Measurements from ENCODE around the gene MAGEA1.
A peak's percentile ranks its signal among the peaks of the same experiment; 100 is the strongest.
"Not testable (repeated sequence)": the region's sequence is repeated elsewhere in the genome, so short reads cannot be mapped to it uniquely, and the experiment has no call there.

The MAGEA1 gene, protein sequence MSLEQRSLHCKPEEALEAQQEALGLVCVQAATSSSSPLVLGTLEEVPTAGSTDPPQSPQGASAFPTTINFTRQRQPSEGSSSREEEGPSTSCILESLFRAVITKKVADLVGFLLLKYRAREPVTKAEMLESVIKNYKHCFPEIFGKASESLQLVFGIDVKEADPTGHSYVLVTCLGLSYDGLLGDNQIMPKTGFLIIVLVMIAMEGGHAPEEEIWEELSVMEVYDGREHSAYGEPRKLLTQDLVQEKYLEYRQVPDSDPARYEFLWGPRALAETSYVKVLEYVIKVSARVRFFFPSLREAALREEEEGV

DNA sequence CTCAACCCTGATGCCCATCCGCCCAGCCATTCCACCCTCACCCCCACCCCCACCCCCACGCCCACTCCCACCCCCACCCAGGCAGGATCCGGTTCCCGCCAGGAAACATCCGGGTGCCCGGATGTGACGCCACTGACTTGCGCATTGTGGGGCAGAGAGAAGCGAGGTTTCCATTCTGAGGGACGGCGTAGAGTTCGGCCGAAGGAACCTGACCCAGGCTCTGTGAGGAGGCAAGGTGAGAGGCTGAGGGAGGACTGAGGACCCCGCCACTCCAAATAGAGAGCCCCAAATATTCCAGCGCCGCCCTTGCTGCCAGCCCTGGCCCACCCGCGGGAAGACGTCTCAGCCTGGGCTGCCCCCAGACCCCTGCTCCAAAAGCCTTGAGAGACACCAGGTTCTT, at the start of gene MAGEA1:
Gene MAGEA1 (plus strand): TSS at position 154 of the 400 bp plus-strand sequence. CDS start 3,106 bp downstream, outside the sequence.
- DNase-seq: no peak

DNA sequence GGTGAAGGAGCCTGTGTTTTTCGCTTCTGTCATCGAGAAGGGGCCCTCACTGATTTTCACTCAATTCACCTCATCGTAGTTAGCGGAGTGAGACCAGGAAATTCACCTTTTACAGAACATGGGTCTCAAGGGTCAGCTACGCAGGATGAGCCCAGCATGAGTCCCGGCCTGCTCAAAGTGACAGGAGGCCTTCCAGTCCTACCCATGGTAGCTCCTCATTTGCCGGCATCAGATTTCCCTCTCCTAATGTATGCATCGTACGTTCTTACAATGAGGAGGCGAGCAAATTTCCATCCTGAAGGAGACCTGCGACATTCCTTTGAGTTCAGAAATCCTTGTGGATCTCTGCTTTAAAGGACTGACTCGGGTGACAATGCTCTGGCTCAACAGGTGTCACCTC, 46.2 kb upstream of the MAGEA1 start:
- not testable (repeated sequence) for DNase-seq

DNA sequence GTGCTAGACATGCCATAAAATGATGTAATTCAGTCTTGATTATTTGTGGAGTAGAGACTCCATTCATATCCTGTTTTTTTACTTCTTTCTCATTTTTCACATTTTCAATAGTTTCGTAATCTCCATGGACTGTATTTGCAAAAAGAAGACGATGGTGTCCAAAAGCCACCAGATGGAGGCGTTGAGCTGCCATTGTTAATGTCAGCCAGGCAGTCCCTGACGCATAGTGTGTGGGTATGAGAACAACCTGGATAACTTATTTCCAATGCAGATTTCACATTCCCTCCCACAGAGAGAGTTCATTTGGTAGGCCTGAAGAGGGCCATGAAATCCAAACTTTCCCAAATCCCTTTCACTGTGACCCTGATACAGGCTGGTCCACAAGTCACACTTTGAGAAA, 40.0 kb upstream of the MAGEA1 start:
- DNase-seq: not testable (repeated sequence)

DNA sequence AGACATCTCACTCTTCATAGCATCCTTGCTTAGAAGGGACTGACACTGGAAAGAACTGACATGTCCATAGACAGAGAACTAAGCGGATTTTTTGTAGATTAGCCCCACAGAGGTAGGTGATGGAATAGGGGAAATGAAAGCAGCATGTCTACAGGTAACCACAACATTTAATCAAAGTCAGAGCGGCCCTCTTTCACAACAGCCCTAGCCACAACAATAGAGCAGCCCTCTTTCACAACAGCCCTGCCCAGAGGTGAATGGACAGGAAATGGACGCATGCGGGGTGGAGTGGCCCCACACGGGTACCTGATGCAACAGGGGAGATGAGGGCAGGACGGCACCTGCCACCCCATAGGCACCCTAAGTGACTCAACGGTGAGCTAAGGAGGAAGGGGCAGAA, 32.8 kb upstream of the MAGEA1 start:
- not testable (repeated sequence) for DNase-seq

DNA sequence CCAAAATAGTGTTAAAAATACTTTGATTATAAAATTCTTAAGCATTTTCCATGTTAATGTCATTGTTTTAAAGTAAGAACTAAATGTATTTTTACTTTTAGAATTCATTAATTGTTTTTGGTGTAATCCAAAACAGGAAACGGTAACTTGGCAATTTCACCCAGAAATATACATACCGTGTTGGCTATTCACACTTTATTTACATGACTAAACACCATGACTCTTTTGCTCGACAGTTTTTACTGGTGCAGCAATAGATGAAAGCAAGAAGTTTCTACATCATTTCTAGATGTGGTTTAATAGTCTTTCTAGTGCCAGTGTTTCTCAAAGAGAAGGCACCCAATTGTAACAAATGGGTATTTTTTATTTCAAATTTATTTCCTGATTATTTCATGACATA, 25.6 kb upstream of the MAGEA1 start:
- DNase-seq: no peak

DNA sequence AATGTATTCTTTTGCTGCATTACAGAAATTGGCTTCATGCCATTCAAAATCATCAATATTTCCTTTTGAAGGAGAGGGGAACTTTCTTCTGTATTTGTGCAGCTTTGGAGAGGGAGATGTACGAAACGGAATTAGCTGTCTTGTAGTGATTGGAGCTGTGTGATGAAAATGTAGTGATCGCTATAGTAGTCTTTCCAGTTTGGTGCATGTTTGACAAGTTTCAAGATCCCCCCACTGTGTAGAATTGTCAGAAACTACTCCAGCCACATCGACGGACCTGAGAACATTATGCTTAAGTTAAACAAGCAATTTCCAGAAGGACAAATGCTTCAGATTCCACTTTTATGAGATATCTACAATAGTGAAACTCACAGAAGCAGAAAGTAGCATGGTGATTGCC, 21.6 kb upstream of the MAGEA1 start:
- no peak for DNase-seq

DNA sequence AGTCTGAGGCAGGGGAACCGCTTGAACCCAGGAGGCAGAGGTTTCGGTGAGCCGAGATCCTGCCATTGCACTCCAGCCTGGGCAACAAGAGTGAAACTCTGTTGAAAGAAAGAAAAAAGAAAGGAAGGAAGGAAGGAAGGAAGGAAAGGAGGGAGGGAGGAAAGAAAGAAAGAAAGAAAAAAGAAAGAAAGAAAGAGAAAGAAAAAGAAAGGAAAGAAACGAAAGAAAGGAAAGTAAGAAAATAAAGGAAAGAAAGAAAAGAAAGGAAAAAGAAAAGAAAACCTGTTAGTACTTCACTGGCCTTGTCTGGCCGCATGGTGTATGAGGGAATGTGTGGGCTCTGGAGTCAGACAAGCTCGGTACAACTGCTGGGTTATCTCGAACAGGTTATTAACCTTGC, 20.8 kb upstream of the MAGEA1 start:
- no peak for DNase-seq

DNA sequence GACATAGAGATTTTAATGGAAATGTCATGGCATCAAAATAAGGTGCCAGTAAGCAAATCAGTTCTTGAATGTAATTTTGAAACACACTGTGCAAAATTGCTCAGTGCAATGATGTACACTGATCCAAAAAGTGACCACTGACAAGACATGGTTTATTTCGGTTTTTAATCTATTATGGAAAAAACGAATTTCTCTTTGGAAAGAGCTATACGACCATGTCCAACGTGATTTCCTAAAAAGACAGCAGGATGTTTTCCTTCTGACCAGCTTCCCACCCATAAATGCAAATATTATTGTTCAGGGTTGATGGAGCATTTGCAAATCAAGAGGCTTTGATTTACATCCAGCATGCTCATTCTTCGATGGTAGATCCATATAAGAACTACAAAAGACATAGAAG, 17.1 kb upstream of the MAGEA1 start:
- no peak for DNase-seq

DNA sequence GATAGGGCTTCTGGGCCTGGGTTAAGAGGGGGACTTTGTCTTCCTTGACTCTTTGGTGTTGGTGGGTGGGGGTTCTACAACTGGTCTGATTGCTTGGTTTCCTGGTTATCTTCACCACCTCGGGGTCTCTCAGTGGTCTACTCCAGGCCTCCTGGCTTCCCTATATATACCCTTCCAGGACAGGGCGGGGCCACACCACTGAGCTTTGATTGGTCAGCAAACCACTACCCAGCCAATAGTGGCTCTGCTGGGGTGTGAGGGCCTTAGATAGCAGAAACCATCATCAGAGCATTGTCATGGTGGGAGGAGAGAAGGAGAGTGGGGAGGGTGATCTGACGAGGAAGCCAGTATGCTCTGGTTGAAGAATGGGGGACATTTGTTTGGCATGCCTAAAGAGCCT, 14.4 kb upstream of the MAGEA1 start:
- no peak for DNase-seq

DNA sequence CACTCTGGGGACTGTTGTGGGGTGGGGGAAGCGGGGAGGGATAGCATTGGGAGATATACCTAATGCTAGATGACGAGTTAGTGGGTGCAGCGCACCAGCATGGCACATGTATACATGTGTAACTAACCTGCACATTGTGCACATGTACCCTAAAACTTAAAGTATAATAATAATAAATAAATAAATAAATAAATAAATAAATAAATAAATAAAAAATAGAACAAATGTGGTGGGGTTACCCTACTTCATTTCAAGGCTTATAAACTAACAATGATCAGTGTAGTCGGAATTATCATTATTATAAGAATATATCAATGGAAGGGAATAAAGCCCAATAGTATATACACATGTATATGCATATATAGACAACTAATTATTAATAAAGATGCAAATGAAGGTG, 10.7 kb upstream of the MAGEA1 start:
- DNase-seq: not testable (repeated sequence)

DNA sequence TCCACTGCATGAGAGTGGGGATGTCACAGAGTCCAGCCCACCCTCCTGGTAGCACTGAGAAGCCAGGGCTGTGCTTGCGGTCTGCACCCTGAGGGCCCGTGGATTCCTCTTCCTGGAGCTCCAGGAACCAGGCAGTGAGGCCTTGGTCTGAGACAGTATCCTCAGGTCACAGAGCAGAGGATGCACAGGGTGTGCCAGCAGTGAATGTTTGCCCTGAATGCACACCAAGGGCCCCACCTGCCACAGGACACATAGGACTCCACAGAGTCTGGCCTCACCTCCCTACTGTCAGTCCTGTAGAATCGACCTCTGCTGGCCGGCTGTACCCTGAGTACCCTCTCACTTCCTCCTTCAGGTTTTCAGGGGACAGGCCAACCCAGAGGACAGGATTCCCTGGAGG, 2.7 kb downstream of the MAGEA1 start:
- no peak for DNase-seq

DNA sequence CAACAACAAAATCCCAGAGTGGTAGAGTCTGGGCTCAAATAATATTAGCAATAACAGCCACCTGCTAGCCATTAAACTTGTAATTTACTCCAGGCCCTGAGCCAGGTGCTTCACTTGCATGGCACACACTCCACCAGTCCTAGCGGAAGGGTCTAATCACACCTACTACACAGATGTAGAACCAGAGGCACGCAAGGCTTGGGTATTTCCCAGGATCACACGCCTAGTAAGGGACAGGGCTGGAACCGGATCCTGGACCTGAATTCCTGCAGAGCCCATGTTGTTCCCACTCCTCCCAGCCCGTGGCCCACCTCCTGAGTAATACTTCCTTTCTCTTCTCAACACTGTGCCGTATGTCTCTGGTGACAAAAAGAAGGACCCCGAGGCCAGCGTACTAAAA, 5.7 kb downstream of the MAGEA1 start:
- no peak for DNase-seq

DNA sequence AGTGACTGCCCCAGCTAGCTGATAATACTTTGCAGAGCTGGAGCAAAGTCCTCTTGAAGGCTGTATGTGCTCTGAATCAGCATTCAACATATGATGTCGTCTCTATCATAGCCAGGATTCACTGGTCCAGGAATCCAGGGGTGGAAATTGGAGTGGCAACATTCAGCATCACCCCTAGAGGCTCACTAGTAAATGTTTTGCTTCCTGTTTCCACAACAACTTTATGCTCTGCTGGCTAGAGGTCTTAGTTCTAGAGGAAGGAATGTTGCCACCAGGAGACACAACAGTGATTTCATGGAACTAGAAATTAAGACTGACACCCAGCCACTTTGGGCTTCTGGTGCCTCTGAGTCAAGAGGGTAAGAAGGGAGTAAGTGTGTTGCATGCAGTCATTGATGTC, 11.3 kb downstream of the MAGEA1 start:
- no peak for DNase-seq

DNA sequence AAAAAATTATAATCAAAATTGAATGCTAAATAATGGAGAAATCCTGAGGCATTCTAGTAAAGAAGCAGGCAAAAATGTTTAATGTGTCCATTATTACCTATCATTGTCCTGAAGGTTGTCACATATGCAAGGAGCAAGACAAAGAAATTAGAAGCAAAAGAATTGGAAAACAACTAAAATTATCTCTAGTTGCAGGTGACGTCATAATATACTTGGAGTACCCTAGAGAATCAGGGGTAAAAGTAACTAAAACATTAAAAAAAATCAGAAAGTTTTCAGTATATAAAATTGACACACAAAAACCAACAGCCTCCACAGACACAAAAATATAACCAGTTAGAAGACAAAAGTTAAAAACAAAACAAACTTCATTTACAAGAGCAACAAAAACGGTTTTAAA, 21.4 kb downstream of the MAGEA1 start:
- no peak for DNase-seq

DNA sequence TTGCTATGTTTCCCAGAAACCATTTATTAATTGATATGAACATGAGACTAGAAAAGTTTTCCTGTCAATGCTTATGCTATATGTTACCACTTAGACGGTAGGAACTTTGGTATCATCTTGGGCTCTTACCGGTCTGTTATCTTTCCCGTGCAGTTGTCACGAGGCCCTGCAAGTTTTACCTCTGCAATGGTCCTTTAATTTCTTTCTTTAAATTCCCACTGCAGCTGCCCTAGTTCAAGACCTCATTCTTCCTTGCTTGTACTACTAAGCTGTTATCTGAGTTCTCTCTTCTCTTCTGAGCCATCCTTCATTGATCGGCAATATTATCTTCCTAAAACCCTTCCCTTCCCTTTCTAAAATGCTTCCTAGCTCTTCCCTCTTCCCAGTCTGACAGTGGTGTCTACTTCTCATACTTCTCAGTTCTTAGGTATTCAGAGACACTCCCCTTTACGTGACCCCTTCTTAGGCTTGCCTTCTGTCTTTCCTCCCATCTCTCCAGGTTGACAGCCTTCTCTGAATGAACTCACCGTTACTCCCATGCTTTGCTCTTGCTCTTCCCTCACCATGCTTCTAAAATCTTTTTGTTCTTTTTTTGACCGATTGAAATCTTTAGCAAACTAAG, 27.5 kb downstream of the MAGEA1 start:
- DNase-seq: no peak

DNA sequence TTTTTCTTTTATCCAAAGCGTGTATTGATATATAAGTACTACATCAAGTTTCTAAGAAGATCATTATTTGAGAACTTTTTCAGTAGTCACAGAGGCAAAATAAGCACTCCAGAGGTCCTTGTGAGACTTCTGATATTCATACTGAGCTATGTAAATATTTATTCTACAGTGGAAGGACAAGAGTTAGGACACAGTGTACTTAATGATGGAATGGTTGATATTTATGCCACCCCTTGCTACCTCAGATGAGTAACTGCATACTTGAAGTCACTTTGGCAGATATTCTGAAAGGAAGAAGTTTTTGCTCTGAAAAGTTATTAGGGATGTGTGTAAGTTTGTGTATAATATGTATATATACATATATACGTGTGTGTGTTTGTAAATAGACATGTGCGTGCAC, 30.3 kb downstream of the MAGEA1 start:
- DNase-seq: no peak

DNA sequence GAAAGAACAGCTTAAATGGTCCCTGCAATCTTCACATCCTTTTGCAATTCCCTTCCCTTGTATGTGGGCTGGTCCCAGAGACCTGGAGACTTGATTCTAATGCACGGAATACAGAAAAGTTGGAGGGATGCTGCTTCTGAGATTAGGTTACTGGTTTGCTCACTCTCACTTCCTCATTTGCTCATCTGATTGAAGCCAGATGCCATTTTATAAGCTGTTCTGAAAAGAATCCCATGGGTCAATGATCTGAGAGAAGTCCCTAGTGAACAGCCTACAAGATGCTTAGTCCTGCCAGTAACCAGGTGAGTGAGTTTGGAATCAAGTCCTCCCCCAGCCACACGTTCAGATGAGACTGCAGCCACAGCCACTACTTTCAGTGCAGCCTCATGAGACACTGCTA, 35.9 kb downstream of the MAGEA1 start:
- DNase-seq: no peak

DNA sequence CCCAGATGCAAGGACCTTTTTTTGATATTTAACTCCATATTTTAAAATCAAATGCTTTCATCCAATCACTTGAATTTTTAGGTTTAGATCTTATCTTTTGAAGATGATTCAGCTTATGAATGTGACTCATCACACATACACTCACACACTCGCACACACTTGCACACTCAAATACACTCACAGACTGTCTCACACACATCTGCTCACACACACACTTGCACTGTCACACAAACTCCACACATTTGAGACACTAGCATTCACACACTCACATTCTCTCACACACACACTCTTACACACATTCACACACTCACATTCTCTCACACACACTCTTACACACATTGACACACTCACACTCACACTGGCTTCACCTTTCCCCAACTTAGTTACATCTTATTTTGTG, 37.8 kb downstream of the MAGEA1 start:
- DNase-seq: no peak

DNA sequence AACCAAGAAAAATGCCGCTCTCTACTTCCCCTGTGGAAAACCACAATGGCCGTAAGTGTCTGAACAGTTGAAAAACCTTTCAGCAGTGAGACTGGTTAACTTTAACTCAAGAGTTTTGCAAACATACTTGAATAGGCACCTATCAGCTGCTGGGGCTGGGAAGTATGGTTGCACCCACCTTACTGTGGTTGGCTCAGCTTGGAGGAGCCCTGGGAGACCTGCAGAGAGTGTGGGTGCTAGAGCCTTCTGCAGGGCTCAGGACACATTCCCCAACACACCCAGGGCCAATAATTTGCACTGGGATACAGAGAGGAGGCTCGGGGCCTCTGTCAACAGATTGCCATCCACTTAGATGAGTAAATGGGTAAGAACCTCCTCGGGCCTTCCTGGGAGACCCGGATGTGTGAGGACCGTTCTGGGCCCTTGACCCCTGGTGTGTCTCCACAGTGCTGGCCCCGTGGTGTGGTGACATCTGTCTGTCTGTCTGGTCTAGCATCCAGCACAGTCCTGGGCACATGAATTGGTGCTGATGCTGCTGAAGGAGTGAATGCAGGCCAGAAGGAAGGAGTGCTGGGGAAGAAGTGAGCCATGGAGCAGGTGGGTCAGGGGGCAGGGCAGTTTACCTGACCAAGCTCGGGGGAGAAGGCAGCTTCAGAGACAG, 46.5 kb downstream of the MAGEA1 start:
- no peak for DNase-seq

DNA sequence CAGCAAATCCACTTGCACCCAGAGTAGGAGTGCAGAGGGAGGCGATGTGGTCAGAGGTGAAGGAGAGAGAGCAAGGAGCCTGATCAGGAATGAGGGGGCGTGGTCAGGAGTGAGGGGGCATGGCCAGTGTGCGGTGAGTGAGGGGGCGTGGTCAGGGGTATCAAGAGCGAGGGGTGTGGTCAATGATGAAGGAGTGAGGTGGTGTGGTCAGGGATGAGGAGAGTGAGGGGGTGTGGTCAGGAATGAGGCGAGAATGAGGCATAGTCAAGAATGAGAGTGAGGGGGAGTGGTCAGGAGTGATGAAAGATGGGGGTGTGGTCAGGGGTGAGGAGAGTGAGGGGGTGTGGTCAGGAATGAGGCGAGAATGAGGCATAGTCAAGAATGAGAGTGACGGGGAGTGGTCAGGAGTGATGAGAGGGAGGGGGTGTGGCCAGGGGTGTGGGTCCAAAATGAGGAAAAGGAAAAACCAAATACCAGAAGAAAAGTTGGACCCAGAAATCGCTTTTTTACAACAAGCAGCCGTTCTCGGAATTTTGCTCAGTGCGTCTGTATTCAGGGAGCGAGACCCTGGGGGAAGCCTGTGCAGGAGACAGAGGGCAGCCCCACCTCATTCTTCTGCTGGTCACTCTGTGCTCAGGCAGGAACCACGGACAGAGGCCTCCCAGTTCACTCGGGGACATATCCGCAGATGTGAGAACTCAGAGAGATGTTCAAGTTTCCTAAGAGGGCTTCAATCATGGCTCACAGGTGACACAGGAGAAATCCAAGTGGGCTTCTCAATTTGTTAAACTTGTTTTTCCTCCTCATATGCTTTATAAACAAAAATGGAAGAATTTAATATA, 47.5 kb downstream of the MAGEA1 start:
- peak; percentile 0 to 26 for DNase-seq
